Measurements from ENCODE around the gene GOLGA3.

GRCh38 chr12:132872073-132872855 is 43.6 kb upstream of the GOLGA3 start:
- TF ChIP-seq ELF4 (IDR thresholded peaks at IDR 0.05) (no peak), NFRKB (IDR thresholded peaks at IDR 0.05) (no peak), BHLHE40 (IDR thresholded peaks at IDR 0.05; ENCODE audit: borderline replicate concordance) (no peak), SP1 (IDR thresholded peaks at IDR 0.05) (no peak), ARNT (IDR thresholded peaks at IDR 0.05) (no peak), FOXA1 (IDR thresholded peaks at IDR 0.05) (no peak), TARDBP (IDR thresholded peaks at IDR 0.05) (no peak), SUZ12 (IDR thresholded peaks at IDR 0.05) (no peak)

All from HEK293T (cell line).